Common myeloid progenitor, CD34-positive (primary cell): ENCODE results near the gene TRIM17.

Source experiments
- CTCF ChIA-PET: fragments of 350-600 bp; sonication (Branson Sonifier 250); formaldehyde crosslinking; loops from one replicate; lab custom pipeline; 2021; ENCODE audit warnings: antibody characterized with exemption; lab: Charles Lee
- POLR2A ChIA-PET: fragments of 350-600 bp; sonication (Branson Sonifier 250); formaldehyde crosslinking; loops from one replicate; lab custom pipeline; 2021; ENCODE audit warnings: antibody characterized with exemption; lab: Charles Lee
- DNase-seq, 3 donors: peaks; one replicate each; pipeline versions ENCODE4 v3.0.0 to v3.0.0-alpha.2; 2013
- H3K27ac ChIP-seq, 2 experiments: 1 replicate in 1 of 2; 2 replicates in 1 of 2; pipeline ENCODE4 v1.7.0; 2013; ENCODE audit warnings: inconsistent platforms in 2 of 2, low read length in 2 of 2, mild to moderate bottlenecking in 2 of 2, low read depth in 1 of 2, moderate library complexity in 1 of 2; ENCODE audit not compliant: severe bottlenecking in 2 of 2, insufficient read depth in 1 of 2, poor library complexity in 1 of 2
- H3K27me3 ChIP-seq, 5 experiments: replicated peaks in 2 of 5; 1 replicate in 3 of 5; 2 replicates in 2 of 5; pipeline versions ENCODE4 v1.6.1 to v1.7.0; 2013; ENCODE audit warnings: low read length in 4 of 5, mild to moderate bottlenecking in 2 of 5, moderate library complexity in 2 of 5, inconsistent platforms in 1 of 5; ENCODE audit not compliant: insufficient read depth in 5 of 5, control insufficient read depth in 4 of 5
- H3K36me3 ChIP-seq, 4 experiments: 1 replicate in 2 of 4; 2 replicates in 2 of 4; pipeline versions ENCODE4 v1.6.1 to v1.7.0; 2013; ENCODE audit warnings: low read length in 3 of 4, control low read depth in 1 of 4, mild to moderate bottlenecking in 1 of 4; ENCODE audit not compliant: control insufficient read depth in 4 of 4, insufficient read depth in 4 of 4
- H3K4me1 ChIP-seq, 4 experiments: 1 replicate in 3 of 4; 2 replicates in 1 of 4; pipeline versions ENCODE4 v1.6.1 to v1.7.1; 2013; ENCODE audit warnings: low read length in 3 of 4, mild to moderate bottlenecking in 3 of 4, control low read depth in 1 of 4, inconsistent platforms in 1 of 4, moderate library complexity in 1 of 4; ENCODE audit not compliant: control insufficient read depth in 4 of 4, insufficient read depth in 4 of 4; ENCODE audit errors: control extremely low read depth in 1 of 4
- H3K4me3 ChIP-seq, 7 experiments: 1 replicate in 4 of 7; 2 replicates in 3 of 7; pipeline versions ENCODE4 v1.5.1 to v1.7.0; 2013; ENCODE audit warnings: mild to moderate bottlenecking in 7 of 7, low read length in 6 of 7, moderate library complexity in 6 of 7, inconsistent platforms in 2 of 7, low read depth in 2 of 7, control low read depth in 1 of 7; ENCODE audit not compliant: insufficient read depth in 4 of 7, control insufficient read depth in 1 of 7; ENCODE audit errors: extremely low read depth in 1 of 7
- H3K9me3 ChIP-seq, 5 experiments: 1 replicate in 4 of 5; 2 replicates in 1 of 5; pipeline versions ENCODE4 v1.6.1 to v1.7.1; 2013; ENCODE audit warnings: low read length in 4 of 5, mild to moderate bottlenecking in 2 of 5, inconsistent platforms in 1 of 5, low read depth in 1 of 5, moderate library complexity in 1 of 5; ENCODE audit not compliant: control insufficient read depth in 4 of 5, insufficient read depth in 2 of 5; ENCODE audit errors: control extremely low read depth in 1 of 5
- WGBS: methylation state at CpG from one replicate; pipeline ENCODE4 v1.1.5; 2013; ENCODE audit not compliant: insufficient coverage; 5-methylcytosine and 5-hydroxymethylcytosine counted together

Gene TRIM17

GRCh38 chr1:228366866-228367741, 49.6 kb downstream of the TRIM17 start:
- Histone ChIP-seq H3K4me3 (no peak overlapping the region), H3K27ac (no peak overlapping the region), H3K27me3 (peaks cover 0 to 2% (median 0%) of the 10 kb centered on the region in 5 experiments), H3K9me3 (no peaks in the 10 kb centered on the region), H3K4me1 (no peaks in the 10 kb centered on the region), H3K36me3 (no peaks in the 10 kb centered on the region)
- CTCF ChIA-PET = interaction anchor here (0.8 to 1.0 kb wide), 2 partner anchors 15 to 40 kb away, joined by 3 to 4 read pairs; partner anchors contain the start of gene TRIM11
- POLR2A ChIA-PET = no interaction called here
- no peak for DNase-seq
- 96% methylated on average over 22 of the region's 24 CpGs for WGBS

GRCh38 chr1:228366062-228366865, 50.4 kb downstream of the TRIM17 start:
- CTCF ChIA-PET = interaction anchor here (0.8 to 1.0 kb wide), 2 partner anchors 14 to 40 kb away, joined by 3 to 4 read pairs; partner anchors contain the start of gene TRIM11
- POLR2A ChIA-PET = no interaction called here
- no peaks in the 10 kb centered on the region for H3K36me3 ChIP-seq
- H3K27me3 ChIP-seq = peaks cover 0 to 2% (median 0%) of the 10 kb centered on the region in 5 experiments
- no peak for DNase-seq
- WGBS = 98% methylated on average over 20 of the region's 23 CpGs
- H3K4me1 ChIP-seq = no peaks in the 10 kb centered on the region
- no peaks in the 10 kb centered on the region for H3K9me3 ChIP-seq
- no peak overlapping the region for H3K27ac ChIP-seq
- no peak overlapping the region for H3K4me3 ChIP-seq

- no peaks in the 10 kb centered on the region for H3K36me3 ChIP-seq
- peaks cover 0 to 2% (median 0%) of the 10 kb centered on the region in 5 experiments for H3K27me3 ChIP-seq
- no peak for DNase-seq
- POLR2A ChIA-PET = no interaction called here
- H3K9me3 ChIP-seq = no peaks in the 10 kb centered on the region
- no peak overlapping the region for H3K4me3 ChIP-seq
- no peak overlapping the region for H3K27ac ChIP-seq
- H3K4me1 ChIP-seq = no peaks in the 10 kb centered on the region
- WGBS = 97% methylated on average over 17 of the region's 20 CpGs
- CTCF ChIA-PET = interaction anchor here (0.6 kb wide), 1 partner anchor 41 kb away, joined by 3 read pairs; no protein-coding TSS in a partner anchor
Observed at GRCh38 chr1:228365271-228366061, 51.2 kb downstream of the TRIM17 start.

- H3K4me3 ChIP-seq = no peak overlapping the region
- ChIA-PET CTCF (no interaction called here), POLR2A (no interaction called here)
- H3K27ac ChIP-seq = no peak overlapping the region
- H3K36me3 ChIP-seq = no peaks in the 10 kb centered on the region
- no peaks in the 10 kb centered on the region for H3K4me1 ChIP-seq
- no peaks in the 10 kb centered on the region for H3K9me3 ChIP-seq
- 94% methylated on average over 9 of the region's 19 CpGs for WGBS
- peaks cover 0 to 2% (median 0%) of the 10 kb centered on the region in 5 experiments for H3K27me3 ChIP-seq
- DNase-seq = no peak
Observed at GRCh38 chr1:228364706-228365213, 51.9 kb downstream of the TRIM17 start.

GRCh38 chr1:228364068-228364705, 52.5 kb downstream of the TRIM17 start:
- no peaks in the 10 kb centered on the region for H3K9me3 ChIP-seq
- no peaks in the 10 kb centered on the region for H3K4me1 ChIP-seq
- POLR2A ChIA-PET = no interaction called here
- no peak overlapping the region for H3K4me3 ChIP-seq
- 96% methylated on average over 11 of the region's 12 CpGs for WGBS
- H3K27me3 ChIP-seq = peaks cover 0 to 2% (median 0%) of the 10 kb centered on the region in 5 experiments
- no peak for DNase-seq
- CTCF ChIA-PET = no interaction called here
- H3K27ac ChIP-seq = no peak overlapping the region
- no peaks in the 10 kb centered on the region for H3K36me3 ChIP-seq

GRCh38 chr1:228363686-228364067, 53.0 kb downstream of the TRIM17 start:
- H3K36me3 ChIP-seq = no peaks in the 10 kb centered on the region
- H3K27ac ChIP-seq = no peak overlapping the region
- no peak for DNase-seq
- 93% methylated on average over 6 of the region's 9 CpGs for WGBS
- ChIA-PET CTCF (no interaction called here), POLR2A (no interaction called here)
- H3K4me1 ChIP-seq = no peaks in the 10 kb centered on the region
- peaks cover 0 to 2% (median 0%) of the 10 kb centered on the region in 5 experiments for H3K27me3 ChIP-seq
- H3K9me3 ChIP-seq = no peaks in the 10 kb centered on the region
- H3K4me3 ChIP-seq = no peak overlapping the region
